DND-41 (cell line): Measurements from ENCODE around the gene ASIC3.

ENCODE experiments used
- ATAC-seq: fragments of 200-7000 bp; cut with Tn5 transposase; 3 replicates; pipeline ENCODE4 v1.9.1; 2021; ENCODE audit warnings: low read depth; ENCODE audit not compliant: insufficient read depth
- DNase-seq: peaks from one replicate; pipeline ENCODE4 v3.0.0-alpha.2; 2020
- H2AFZ ChIP-seq: 2 replicates; pipeline ENCODE4 v1.6.0; 2012; ENCODE audit warnings: low read depth, low read length
- H3K27ac ChIP-seq: 2 replicates; pipeline ENCODE4 v1.5.1; 2012; ENCODE audit warnings: low read length, inconsistent platforms
- H3K27me3 ChIP-seq: fragments of 200-600 bp; sonication (generic); 2 replicates; pipeline ENCODE4 v1.6.0; 2012; ENCODE audit warnings: low read length, mild to moderate bottlenecking, inconsistent platforms; ENCODE audit not compliant: insufficient read depth, poor library complexity
- H3K36me3 ChIP-seq: 2 replicates; pipeline ENCODE4 v1.5.1; 2012; ENCODE audit warnings: low read length, inconsistent platforms; ENCODE audit not compliant: insufficient read depth
- H3K4me1 ChIP-seq: 2 replicates; pipeline ENCODE4 v1.5.1; 2012; ENCODE audit warnings: mild to moderate bottlenecking, low read length; ENCODE audit not compliant: insufficient read depth
- H3K4me2 ChIP-seq: 2 replicates; pipeline ENCODE4 v1.6.0; 2012; ENCODE audit warnings: mild to moderate bottlenecking, moderate library complexity, low read length, inconsistent platforms; ENCODE audit not compliant: insufficient read depth
- H3K4me3 ChIP-seq, 2 experiments: fragments of 200-600 bp in 1 of 2; shearing (Covaris generic) in 1 of 2; 2 replicates each; pipeline ENCODE4 v1.5.1; 2012 to 2016; ENCODE audit warnings: inconsistent platforms in 2 of 2, low read length in 2 of 2, mild to moderate bottlenecking in 2 of 2, low read depth in 1 of 2, moderate library complexity in 1 of 2
- H3K79me2 ChIP-seq: 2 replicates; pipeline ENCODE4 v1.6.0; 2012; ENCODE audit warnings: low read length, inconsistent platforms; ENCODE audit not compliant: insufficient read depth
- H3K9ac ChIP-seq: 2 replicates; pipeline ENCODE4 v1.6.0; 2012; ENCODE audit warnings: low read depth, mild to moderate bottlenecking, inconsistent platforms, low read length, moderate library complexity
- H3K9me3 ChIP-seq: 2 replicates; pipeline ENCODE4 v1.5.1; 2012; ENCODE audit warnings: low read length, moderate library complexity, mild to moderate bottlenecking, inconsistent platforms; ENCODE audit not compliant: insufficient read depth, severe bottlenecking
- H4K20me1 ChIP-seq: 2 replicates; pipeline ENCODE4 v1.6.0; 2012; ENCODE audit warnings: low read length; ENCODE audit not compliant: insufficient read depth
- CTCF ChIP-seq: IDR thresholded peaks from 2 replicates; pipeline ENCODE4 v1.5.1; 2012; ENCODE audit warnings: borderline replicate concordance, low read length, moderate library complexity, mild to moderate bottlenecking; ENCODE audit not compliant: poor library complexity, severe bottlenecking; ENCODE audit errors: extremely low read depth
- EZH2 ChIP-seq: IDR thresholded peaks from 3 replicates; pipeline ENCODE4 v1.6.1; 2012; ENCODE audit warnings: borderline replicate concordance, low read depth, mild to moderate bottlenecking, moderate library complexity, low read length, inconsistent platforms; ENCODE audit not compliant: severe bottlenecking

ASIC3 gene

GRCh38 chr7:151012911-151013347 is 35.4 kb upstream of the ASIC3 start:
- H4K20me1 ChIP-seq = no peaks in the 10 kb centered on the region
- no peaks in the 10 kb centered on the region for H3K79me2 ChIP-seq
- H3K9me3 ChIP-seq = no peaks in the 10 kb centered on the region
- TF ChIP-seq EZH2 (no peak), CTCF (peak; percentile 60)
- no peaks in the 10 kb centered on the region for H3K27me3 ChIP-seq
- DNase-seq (no peak), ATAC-seq (no peak)
- no peak overlapping the region for H3K4me2 ChIP-seq
- no peak overlapping the region for H3K27ac ChIP-seq
- H2AFZ ChIP-seq = no peak overlapping the region
- no peaks in the 10 kb centered on the region for H3K36me3 ChIP-seq
- no peak overlapping the region for H3K4me3 ChIP-seq
- H3K4me1 ChIP-seq = peaks cover 27% of the 10 kb centered on the region
- H3K9ac ChIP-seq = no peak overlapping the region

GRCh38 chr7:151013356-151013732 is 35.0 kb upstream of the ASIC3 start:
- no peak overlapping the region for H3K4me2 ChIP-seq
- H2AFZ ChIP-seq = no peak overlapping the region

GRCh38 chr7:151013733-151014497 is 34.4 kb upstream of the ASIC3 start:
- DNase-seq (no peak), ATAC-seq (no peak)
- Histone ChIP-seq H3K27me3 (no peaks in the 10 kb centered on the region), H3K27ac (no peak overlapping the region), H3K36me3 (no peaks in the 10 kb centered on the region), H3K79me2 (no peaks in the 10 kb centered on the region), H3K9me3 (no peaks in the 10 kb centered on the region), H4K20me1 (no peaks in the 10 kb centered on the region), H3K4me2 (no peak overlapping the region), H3K4me1 (peaks cover 24% of the 10 kb centered on the region), H2AFZ (no peak overlapping the region), H3K9ac (no peak overlapping the region), H3K4me3 (no peak overlapping the region)
- TF ChIP-seq CTCF (no peak), EZH2 (no peak)

More at GRCh38 chr7:151013356-151013732, 35.0 kb upstream of the ASIC3 start:
- TF ChIP-seq EZH2 = no peak
- no peak for TF ChIP-seq CTCF
- H3K36me3 ChIP-seq = no peaks in the 10 kb centered on the region
- no peaks in the 10 kb centered on the region for H3K27me3 ChIP-seq
- DNase-seq (no peak), ATAC-seq (no peak)
- no peaks in the 10 kb centered on the region for H4K20me1 ChIP-seq
- no peaks in the 10 kb centered on the region for H3K9me3 ChIP-seq
- H3K9ac ChIP-seq = no peak overlapping the region
- no peaks in the 10 kb centered on the region for H3K79me2 ChIP-seq
- no peak overlapping the region for H3K27ac ChIP-seq
- H3K4me3 ChIP-seq = no peak overlapping the region
- H3K4me1 ChIP-seq = peaks cover 27% of the 10 kb centered on the region
